ENCODE results near the gene FLT3.

Gene FLT3

GRCh38 chr13:27953676-27954405, 146.5 kb downstream of the FLT3 start:
- ChIA-PET CTCF (interaction anchor here (0.6 to 13.6 kb wide), 38 partner anchors 10 to 1055 kb away, joined by 3 to 206 read pairs (median 4); no protein-coding TSS in a partner anchor), POLR2A (interaction anchor here (0.6 to 1.2 kb wide), 4 partner anchors 85 to 507 kb away, joined by 3 to 5 read pairs (median 4); no protein-coding TSS in a partner anchor)
- Histone ChIP-seq H3K9me3 (ENCODE audit: control insufficient read depth, insufficient read depth, low read depth, low read length) (no peaks in the 10 kb centered on the region), H3K27ac (ENCODE audit: extremely low read depth, low read depth, low read length) (peak overlapping the region; percentile 46; the same call in 1 of the 2 replicates), H3K4me3 (ENCODE audit: low read depth, low read length) (peak overlapping the region; percentile 39), H3K4me1 (ENCODE audit: control insufficient read depth, insufficient read depth, low read length) (no peaks in the 10 kb centered on the region; the same call in 1 of the 2 replicates), H3K36me3 (ENCODE audit: control insufficient read depth in 2 of 2, insufficient read depth in 1 of 2, low read length in 2 of 2) (no peaks in the 10 kb centered on the region)
- TF ChIP-seq ZNF843 (tag by site-specific recombination; IDR thresholded peaks at IDR 0.05), result no peak
- TF ChIP-seq ZNF513 (tag by site-specific recombination; IDR thresholded peaks at IDR 0.05), result no peak
- no peak for TF ChIP-seq HOXC10 (CRISPR knock-in tag; IDR thresholded peaks at IDR 0.05)
- TF ChIP-seq MZF1 (tag by site-specific recombination; IDR thresholded peaks at IDR 0.05; ENCODE audit: borderline replicate concordance), result no peak
- TF ChIP-seq ZNF558 (tag by site-specific recombination; IDR thresholded peaks at IDR 0.05), result no peak
- TF ChIP-seq HOXA7 (CRISPR knock-in tag; IDR thresholded peaks at IDR 0.05; ENCODE audit: borderline replicate concordance), result no peak
- TF ChIP-seq TRIM28 (IDR thresholded peaks at IDR 0.05; ENCODE audit: borderline replicate concordance, low read length), result no peak
- TF ChIP-seq ZBTB6 (tag by site-specific recombination; IDR thresholded peaks at IDR 0.05), result no peak
- no peak for TF ChIP-seq ZNF366 (tag by site-specific recombination; conservative IDR thresholded peaks at IDR 0.05)
- TF ChIP-seq ZNF335 (tag by site-specific recombination; conservative IDR thresholded peaks at IDR 0.05), result no peak; the same call in 1 of the 2 replicates
- TF ChIP-seq ZNF530 (tag by site-specific recombination; IDR thresholded peaks at IDR 0.05; ENCODE audit: low read depth), result no peak
- no peak for TF ChIP-seq ZNF311 (tag by site-specific recombination; IDR thresholded peaks at IDR 0.05; ENCODE audit: borderline replicate concordance)
- TF ChIP-seq GLIS1 (tag by site-specific recombination; IDR thresholded peaks at IDR 0.05), result peak; percentile 28; the same call in 1 of the 2 replicates
- TF ChIP-seq ZNF146 (tag by site-specific recombination; IDR thresholded peaks at IDR 0.05), result no peak
- TF ChIP-seq ZNF626 (tag by site-specific recombination; IDR thresholded peaks at IDR 0.05), result no peak
- TF ChIP-seq ZBTB10 (tag by site-specific recombination; IDR thresholded peaks at IDR 0.05), result no peak
- TF ChIP-seq ZNF792 (tag by site-specific recombination; IDR thresholded peaks at IDR 0.05), result no peak
- TF ChIP-seq ZBTB17 (tag by site-specific recombination; IDR thresholded peaks at IDR 0.05), result no peak
- TF ChIP-seq ZNF660 (tag by site-specific recombination; IDR thresholded peaks at IDR 0.05), result peak; percentile 72; the same call in 1 of the 2 replicates
- TF ChIP-seq ZNF701 (tag by site-specific recombination; IDR thresholded peaks at IDR 0.05), result no peak
- TF ChIP-seq ZNF175 (tag by site-specific recombination; IDR thresholded peaks at IDR 0.05), result no peak
- TF ChIP-seq ZNF629 (tag by site-specific recombination; IDR thresholded peaks at IDR 0.05), result no peak
- no peak for TF ChIP-seq ZNF266 (tag by site-specific recombination; IDR thresholded peaks at IDR 0.05; ENCODE audit: low read depth)
- no peak for TF ChIP-seq ZNF184 (tag by site-specific recombination; IDR thresholded peaks at IDR 0.05)
- TF ChIP-seq ZNF211 (tag by site-specific recombination; IDR thresholded peaks at IDR 0.05; ENCODE audit: low read depth), result no peak
- no peak for TF ChIP-seq REPIN1 (tag by site-specific recombination; IDR thresholded peaks at IDR 0.05; ENCODE audit: low read depth)
- TF ChIP-seq ZNF768 (tag by site-specific recombination; IDR thresholded peaks at IDR 0.05), result no peak
- no peak for TF ChIP-seq PRDM1 (tag by site-specific recombination; IDR thresholded peaks at IDR 0.05)
- no peak for TF ChIP-seq SP3 (tag by site-specific recombination; IDR thresholded peaks at IDR 0.05)
- TF ChIP-seq ZNF776 (tag by site-specific recombination; IDR thresholded peaks at IDR 0.05; ENCODE audit: borderline replicate concordance), result no peak
- TF ChIP-seq ZNF133 (tag by site-specific recombination; IDR thresholded peaks at IDR 0.05), result no peak
- TF ChIP-seq ZFP69B (tag by site-specific recombination; IDR thresholded peaks at IDR 0.05), result no peak
- TF ChIP-seq ZNF394 (tag by site-specific recombination; IDR thresholded peaks at IDR 0.05; ENCODE audit: borderline replicate concordance), result 0 out of 2 replicates have a peak, but pooled peaks have one; percentile 39
- no peak for TF ChIP-seq FEZF1 (tag by site-specific recombination; IDR thresholded peaks at IDR 0.05)
- 0 out of 2 replicates have a peak, but pooled peaks have one; percentile 46 for TF ChIP-seq YY1 (tag by site-specific recombination; IDR thresholded peaks at IDR 0.05)
